HCT116 (cell line): ENCODE results near the gene PLSCR4. TPM values are rescaled to one million over a fixed set of nuclear protein-coding genes. Genes with fewer than 3 reads are reported as not detected.

ENCODE experiments used
- ATAC-seq: fragments of 200-7000 bp; cut with Tn5 transposase; 2 replicates; pipeline ENCODE4 v1.9.1; 2020; ENCODE audit warnings: mild to moderate bottlenecking, moderate library complexity
- BruUV-seq: library from RNA; stranded (reverse); fragments of 400-500 nt; replicated peaks from 2 replicates; lab custom pipeline; 2021; lab: Mats Ljungman, UMichigan
- CTCF ChIA-PET: fragments of 300-600 bp; sonication (Branson Sonifier 250); formaldehyde crosslinking; loops from one replicate; lab custom pipeline; 2021; ENCODE audit warnings: antibody characterized with exemption; lab: Charles Lee
- POLR2A ChIA-PET: fragments of 300-600, 350-600 bp; sonication (Branson Sonifier 250); formaldehyde crosslinking; loops from one replicate; lab custom pipeline; 2021; ENCODE audit warnings: antibody characterized with exemption; lab: Charles Lee
- RAD21 ChIA-PET, 2 experiments: fragments of 300-600 bp; sonication (Branson Sonifier 250); formaldehyde crosslinking; loops; one replicate each; lab custom pipeline; 2023; ENCODE audit warnings: low total read pairs in 2 of 2; ENCODE audit not compliant: uncharacterized antibody in 2 of 2, unreplicated experiment in 2 of 2, low non-redundant PET in 1 of 2; lab: Charles Lee
- DNase-seq: peaks from one replicate; pipeline ENCODE4 v3.0.0-alpha.2; 2010; ENCODE audit warnings: low read depth, low spot score
- H2AFZ ChIP-seq: fragments of 200-600 bp; shearing (Covaris generic), sonication (generic); 2 replicates; pipeline ENCODE4 v1.6.1; 2017; ENCODE audit warnings: low read depth, mixed run types, mixed read lengths, antibody characterized with exemption, low read length; ENCODE audit not compliant: poor library complexity, severe bottlenecking
- H3K27ac ChIP-seq: 2 replicates; pipeline ENCODE4 v1.5.1; 2012; ENCODE audit warnings: low read depth, low read length
- H3K27me3 ChIP-seq: fragments of 200-600 bp; sonication (generic); 2 replicates; pipeline ENCODE4 v1.6.1; 2016; ENCODE audit warnings: mixed run types, low read length, mixed read lengths; ENCODE audit not compliant: insufficient read depth
- H3K36me3 ChIP-seq, 2 experiments: fragments of 200-500 bp in 1 of 2; fragments of 200-600 bp in 1 of 2; sonication (Bioruptor generic) in 1 of 2; sonication (generic) in 1 of 2; 2 replicates each; pipeline versions ENCODE4 v1.5.1 to v1.6.1; 2014 to 2016; ENCODE audit warnings: low read length in 2 of 2, inconsistent platforms in 1 of 2, mixed read lengths in 1 of 2, mixed run types in 1 of 2; ENCODE audit not compliant: insufficient read depth in 2 of 2, control insufficient read depth in 1 of 2
- H3K4me1 ChIP-seq, 2 experiments: fragments of 200-600 bp in 1 of 2; sonication (generic) in 1 of 2; 2 replicates each; pipeline versions ENCODE4 v1.5.1 to v1.6.1; 2012 to 2017; ENCODE audit warnings: low read length in 2 of 2, inconsistent platforms in 1 of 2, mild to moderate bottlenecking in 1 of 2, mixed read lengths in 1 of 2, mixed run types in 1 of 2, moderate library complexity in 1 of 2; ENCODE audit not compliant: insufficient read depth in 2 of 2, control insufficient read depth in 1 of 2
- H3K4me2 ChIP-seq: fragments of 200-600 bp; sonication (generic); 2 replicates; pipeline ENCODE4 v1.6.1; 2017; ENCODE audit warnings: mixed run types, low read length, mixed read lengths
- H3K4me3 ChIP-seq, 2 experiments: fragments of 200-600 bp in 1 of 2; sonication (generic) in 1 of 2; replicated peaks in 1 of 2; 2 replicates each; pipeline ENCODE4 v1.5.1; 2011 to 2016; ENCODE audit warnings: low read length in 2 of 2, control low read depth in 1 of 2, low read depth in 1 of 2, mild to moderate bottlenecking in 1 of 2, mixed read lengths in 1 of 2, mixed run types in 1 of 2
- H3K79me2 ChIP-seq: fragments of 200-600 bp; sonication (generic); 2 replicates; pipeline ENCODE4 v1.6.1; 2017; ENCODE audit warnings: mild to moderate bottlenecking, mixed run types, low read length, moderate library complexity, mixed read lengths; ENCODE audit not compliant: insufficient read depth
- H3K9ac ChIP-seq: fragments of 200-600 bp; sonication (generic); 2 replicates; pipeline ENCODE4 v1.6.1; 2016; ENCODE audit warnings: low read length, mixed read lengths
- H3K9me2 ChIP-seq: fragments of 200-600 bp; sonication (generic), shearing (Covaris generic); 2 replicates; pipeline ENCODE4 v1.6.1; 2017; ENCODE audit warnings: mixed run types, mild to moderate bottlenecking, moderate library complexity; ENCODE audit not compliant: insufficient read depth
- H3K9me3 ChIP-seq, 2 experiments: fragments of 200-500 bp in 1 of 2; fragments of 200-600 bp in 1 of 2; sonication (Bioruptor generic) in 1 of 2; sonication (generic) in 1 of 2; 2 replicates each; pipeline ENCODE4 v1.6.1; 2014 to 2017; ENCODE audit warnings: low read length in 2 of 2, mixed read lengths in 2 of 2, inconsistent platforms in 1 of 2, low read depth in 1 of 2, mild to moderate bottlenecking in 1 of 2, mixed run types in 1 of 2, moderate library complexity in 1 of 2; ENCODE audit not compliant: control insufficient read depth in 1 of 2, insufficient read depth in 1 of 2
- H4K20me1 ChIP-seq: fragments of 200-600 bp; sonication (generic), shearing (Covaris generic); 2 replicates; pipeline ENCODE4 v1.6.1; 2017; ENCODE audit warnings: mixed run types, mild to moderate bottlenecking, moderate library complexity; ENCODE audit not compliant: insufficient read depth
- ATF3 ChIP-seq: IDR thresholded peaks from 2 replicates; pipeline ENCODE4 v1.6.1; 2012
- CBX3 ChIP-seq: IDR thresholded peaks from 2 replicates; pipeline ENCODE4 v1.6.1; 2012; ENCODE audit warnings: low read depth
- POLR2A ChIP-seq: IDR thresholded peaks from 2 replicates; pipeline ENCODE4 v1.7.0; 2011; ENCODE audit warnings: borderline replicate concordance; ENCODE audit not compliant: insufficient read depth, insufficient read length; ENCODE audit errors: extremely low read depth
- REST ChIP-seq: IDR thresholded peaks from 2 replicates; pipeline ENCODE4 v1.6.1; 2012; ENCODE audit warnings: low read depth
- SIN3A ChIP-seq: IDR thresholded peaks from 2 replicates; pipeline ENCODE4 v1.6.1; 2012; ENCODE audit warnings: low read depth
- SP1 ChIP-seq: IDR thresholded peaks from 2 replicates; pipeline ENCODE4 v1.6.1; 2012; ENCODE audit warnings: low read depth
- SRF ChIP-seq: IDR thresholded peaks from 2 replicates; pipeline ENCODE4 v1.6.1; 2012; ENCODE audit warnings: low read depth
- TCF7L2 ChIP-seq: IDR thresholded peaks from 2 replicates; pipeline ENCODE4 v1.7.0; 2011; ENCODE audit warnings: borderline replicate concordance, inconsistent platforms; ENCODE audit not compliant: insufficient read depth, insufficient read length; ENCODE audit errors: extremely low read depth
- YY1 ChIP-seq: IDR thresholded peaks from 2 replicates; pipeline ENCODE4 v1.6.1; 2011; ENCODE audit warnings: low read length, low read depth, moderate library complexity, mild to moderate bottlenecking; ENCODE audit not compliant: insufficient replicate concordance; ENCODE audit errors: extremely low read depth
- ZFX ChIP-seq: fragments of 450-650 bp; IDR thresholded peaks from 2 replicates; pipeline ENCODE4 v1.6.1; 2017
- ZNF274 ChIP-seq: fragments of 200-500 bp; sonication (Bioruptor generic); IDR thresholded peaks from 2 replicates; pipeline ENCODE4 v1.6.1; 2014; ENCODE audit warnings: mild to moderate bottlenecking, low read depth, low read length, inconsistent platforms
- intact Hi-C: fragments of 100-400 bp; cut with micrococcal nuclease; formaldehyde crosslinking; loops from 2 replicates; pipeline ENCODE4 v1.10.0; 2022
- total RNA-seq: library from RNA; stranded (reverse); gene quantifications from one replicate; pipeline ENCODE4 v1.2.1, GENCODE V29; 2021; ENCODE audit not compliant: unreplicated experiment

PLSCR4 gene
- total RNA-seq, 1 experiment from 2014 or later = 4.1 TPM

GRCh38 chr3:146199762-146200161, 51.1 kb downstream of the PLSCR4 start (continued):
- TF ChIP-seq ATF3 (no peak), ZNF274 (no peak), REST (no peak), SP1 (no peak)
- TF ChIP-seq, all 23 proteins: peak for 0

- Histone ChIP-seq H3K27me3 (no peaks in the 10 kb centered on the region), H3K4me3 (no peak overlapping the region), H3K9me3 (no peaks in the 10 kb centered on the region), H3K27ac (no peak overlapping the region), H3K9me2 (no peaks in the 10 kb centered on the region), H4K20me1 (no peaks in the 10 kb centered on the region), H2AFZ (no peak overlapping the region), H3K79me2 (no peaks in the 10 kb centered on the region), H3K4me2 (no peak overlapping the region), H3K36me3 (no peaks in the 10 kb centered on the region), H3K4me1 (no peaks in the 10 kb centered on the region), H3K9ac (no peak overlapping the region)
- RAD21 ChIA-PET = no interaction called here
- intact Hi-C loops = no loop called here
- no TSS peak for BruUV-seq
- TF ChIP-seq TCF7L2 = no peak
- no peak for TF ChIP-seq REST
- no peak for TF ChIP-seq YY1
- no peak for TF ChIP-seq SIN3A
- TF ChIP-seq POLR2A = no peak
- no peak for TF ChIP-seq ZNF274
- no peak for TF ChIP-seq CBX3
- no peak for TF ChIP-seq ZFX
- TF ChIP-seq SRF = no peak
- ATAC-seq (no peak), DNase-seq (no peak)
- POLR2A ChIA-PET = interaction anchor here (1.3 kb wide), 1 partner anchor 8 kb away, joined by 3 read pairs; no protein-coding TSS in a partner anchor
- CTCF ChIA-PET = interaction anchor here (1.0 to 2.1 kb wide), 3 partner anchors 7 to 130 kb away, joined by 5 to 6 read pairs (median 5); no protein-coding TSS in a partner anchor
Measured at GRCh38 chr3:146196789-146197188, 54.1 kb downstream of the PLSCR4 start.
